Panc1 (cell line): ENCODE measurements around the gene UBTD1.

Experiments
- POLR2AphosphoS5 ChIP-seq: IDR thresholded peaks from 2 replicates; pipeline ENCODE4 v1.6.1; 2012; ENCODE audit warnings: mild to moderate bottlenecking, low read depth, low read length, moderate library complexity
- SIN3A ChIP-seq: IDR thresholded peaks from 2 replicates; pipeline ENCODE4 v1.6.1; 2012; ENCODE audit warnings: low read depth, mild to moderate bottlenecking, low read length, moderate library complexity, borderline replicate concordance; ENCODE audit not compliant: insufficient read depth
- TCF7L2 ChIP-seq: IDR thresholded peaks from 2 replicates; pipeline ENCODE4 v1.6.1; 2011; ENCODE audit warnings: mild to moderate bottlenecking, low read depth, low read length, inconsistent platforms
- TF ChIP-seq, protein P1 (sequence below): fragments of 450-650 bp; IDR thresholded peaks from 2 replicates; pipeline ENCODE4 v1.5.1; 2017; ENCODE audit warnings: mild to moderate bottlenecking
- TF ChIP-seq, protein P2 (sequence below), 2 experiments: IDR thresholded peaks; 2 replicates each; pipeline ENCODE4 v1.6.1; 2011 to 2012; ENCODE audit warnings: low read depth in 2 of 2, control low read depth in 1 of 2, low read length in 1 of 2, mild to moderate bottlenecking in 1 of 2, moderate library complexity in 1 of 2; ENCODE audit not compliant: insufficient read depth in 1 of 2

DNA sequence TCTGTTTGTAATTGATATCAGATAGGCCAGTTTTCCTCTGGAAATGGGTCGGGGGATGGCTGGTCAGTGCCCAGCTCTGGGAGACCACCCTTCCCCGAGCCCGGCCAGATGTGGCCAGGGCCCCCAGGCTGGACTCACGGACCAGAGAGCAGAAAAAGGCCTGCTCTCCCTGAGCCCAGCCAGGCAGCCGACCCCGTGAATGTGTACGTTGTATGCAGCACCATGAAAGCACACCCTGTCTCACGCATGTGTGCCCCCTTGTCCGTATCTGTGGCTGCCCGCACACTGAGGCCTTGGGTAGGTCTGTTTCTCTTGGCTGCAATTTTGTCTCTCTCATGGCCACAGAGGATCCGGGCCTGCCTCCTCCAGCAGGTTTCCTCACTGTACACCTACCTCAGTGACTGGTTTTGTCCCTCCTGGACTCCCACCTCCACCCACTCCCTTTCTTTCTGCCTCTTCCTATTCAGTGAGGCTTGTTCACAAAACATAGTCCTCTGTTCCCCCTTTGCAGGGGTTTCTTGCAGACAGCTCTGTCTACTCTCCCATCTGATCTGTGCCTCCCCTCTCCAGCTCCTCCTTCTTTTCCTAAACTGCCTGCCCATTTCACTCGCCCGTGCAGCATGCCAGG is 50.2 kb downstream of the UBTD1 start:
- TF ChIP-seq, protein P1, sequence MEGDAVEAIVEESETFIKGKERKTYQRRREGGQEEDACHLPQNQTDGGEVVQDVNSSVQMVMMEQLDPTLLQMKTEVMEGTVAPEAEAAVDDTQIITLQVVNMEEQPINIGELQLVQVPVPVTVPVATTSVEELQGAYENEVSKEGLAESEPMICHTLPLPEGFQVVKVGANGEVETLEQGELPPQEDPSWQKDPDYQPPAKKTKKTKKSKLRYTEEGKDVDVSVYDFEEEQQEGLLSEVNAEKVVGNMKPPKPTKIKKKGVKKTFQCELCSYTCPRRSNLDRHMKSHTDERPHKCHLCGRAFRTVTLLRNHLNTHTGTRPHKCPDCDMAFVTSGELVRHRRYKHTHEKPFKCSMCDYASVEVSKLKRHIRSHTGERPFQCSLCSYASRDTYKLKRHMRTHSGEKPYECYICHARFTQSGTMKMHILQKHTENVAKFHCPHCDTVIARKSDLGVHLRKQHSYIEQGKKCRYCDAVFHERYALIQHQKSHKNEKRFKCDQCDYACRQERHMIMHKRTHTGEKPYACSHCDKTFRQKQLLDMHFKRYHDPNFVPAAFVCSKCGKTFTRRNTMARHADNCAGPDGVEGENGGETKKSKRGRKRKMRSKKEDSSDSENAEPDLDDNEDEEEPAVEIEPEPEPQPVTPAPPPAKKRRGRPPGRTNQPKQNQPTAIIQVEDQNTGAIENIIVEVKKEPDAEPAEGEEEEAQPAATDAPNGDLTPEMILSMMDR = no peak
- TF ChIP-seq SIN3A (no peak), POLR2AphosphoS5 (no peak), TCF7L2 (no peak)
- TF ChIP-seq, protein P2, sequence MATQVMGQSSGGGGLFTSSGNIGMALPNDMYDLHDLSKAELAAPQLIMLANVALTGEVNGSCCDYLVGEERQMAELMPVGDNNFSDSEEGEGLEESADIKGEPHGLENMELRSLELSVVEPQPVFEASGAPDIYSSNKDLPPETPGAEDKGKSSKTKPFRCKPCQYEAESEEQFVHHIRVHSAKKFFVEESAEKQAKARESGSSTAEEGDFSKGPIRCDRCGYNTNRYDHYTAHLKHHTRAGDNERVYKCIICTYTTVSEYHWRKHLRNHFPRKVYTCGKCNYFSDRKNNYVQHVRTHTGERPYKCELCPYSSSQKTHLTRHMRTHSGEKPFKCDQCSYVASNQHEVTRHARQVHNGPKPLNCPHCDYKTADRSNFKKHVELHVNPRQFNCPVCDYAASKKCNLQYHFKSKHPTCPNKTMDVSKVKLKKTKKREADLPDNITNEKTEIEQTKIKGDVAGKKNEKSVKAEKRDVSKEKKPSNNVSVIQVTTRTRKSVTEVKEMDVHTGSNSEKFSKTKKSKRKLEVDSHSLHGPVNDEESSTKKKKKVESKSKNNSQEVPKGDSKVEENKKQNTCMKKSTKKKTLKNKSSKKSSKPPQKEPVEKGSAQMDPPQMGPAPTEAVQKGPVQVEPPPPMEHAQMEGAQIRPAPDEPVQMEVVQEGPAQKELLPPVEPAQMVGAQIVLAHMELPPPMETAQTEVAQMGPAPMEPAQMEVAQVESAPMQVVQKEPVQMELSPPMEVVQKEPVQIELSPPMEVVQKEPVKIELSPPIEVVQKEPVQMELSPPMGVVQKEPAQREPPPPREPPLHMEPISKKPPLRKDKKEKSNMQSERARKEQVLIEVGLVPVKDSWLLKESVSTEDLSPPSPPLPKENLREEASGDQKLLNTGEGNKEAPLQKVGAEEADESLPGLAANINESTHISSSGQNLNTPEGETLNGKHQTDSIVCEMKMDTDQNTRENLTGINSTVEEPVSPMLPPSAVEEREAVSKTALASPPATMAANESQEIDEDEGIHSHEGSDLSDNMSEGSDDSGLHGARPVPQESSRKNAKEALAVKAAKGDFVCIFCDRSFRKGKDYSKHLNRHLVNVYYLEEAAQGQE (IDR thresholded peaks at IDR 0.05; ENCODE audit: insufficient read depth in 1 of 2, low read depth in 2 of 2, low read length in 1 of 2) = no peak
